ENCODE results near the gene KCNQ1OT1. TPM values are rescaled to one million over a fixed set of nuclear protein-coding genes. Genes with fewer than 3 reads are reported as not detected.

The KCNQ1OT1 gene
- total RNA-seq, 3 donors from 2014 or later: 0.18 to 0.20 (median 0.19) TPM

GRCh38 chr11:2661173-2662023 lies 38.4 kb downstream of the KCNQ1OT1 start:
- H3K9me3 Mint-ChIP-seq: peaks cover 9% of the 10 kb centered on the region
- H3K4me3 Mint-ChIP-seq: no peak overlapping the region
- ATAC-seq (no peak), DNase-seq (no peak)
- H3K36me3 Mint-ChIP-seq (ENCODE audit: insufficient read depth): peaks cover 15% of the 10 kb centered on the region
- H3K4me1 Mint-ChIP-seq (ENCODE audit: low read depth): peaks cover 1% of the 10 kb centered on the region
- H3K27me3 Mint-ChIP-seq (ENCODE audit: low read depth): no peaks in the 10 kb centered on the region

GRCh38 chr11:2660357-2660939 lies 39.3 kb downstream of the KCNQ1OT1 start:
- Mint-ChIP-seq H3K4me1 (ENCODE audit: low read depth) (peaks cover 4% of the 10 kb centered on the region), H3K27me3 (ENCODE audit: low read depth) (no peaks in the 10 kb centered on the region), H3K4me3 (no peak overlapping the region), H3K9me3 (peaks cover 9% of the 10 kb centered on the region), H3K36me3 (ENCODE audit: insufficient read depth) (peaks cover 22% of the 10 kb centered on the region)
- DNase-seq: no peak
- ATAC-seq: no peak

- ATAC-seq: no peak
- Mint-ChIP-seq H3K4me3 (no peak overlapping the region), H3K36me3 (ENCODE audit: insufficient read depth) (peaks cover 25% of the 10 kb centered on the region), H3K27me3 (ENCODE audit: low read depth) (no peaks in the 10 kb centered on the region), H3K9me3 (peaks cover 9% of the 10 kb centered on the region), H3K4me1 (ENCODE audit: low read depth) (peaks cover 4% of the 10 kb centered on the region)
- no peak for DNase-seq
These were observed 42.0 kb downstream of the KCNQ1OT1 start for GRCh38 chr11:2657697-2658284.

DNA sequence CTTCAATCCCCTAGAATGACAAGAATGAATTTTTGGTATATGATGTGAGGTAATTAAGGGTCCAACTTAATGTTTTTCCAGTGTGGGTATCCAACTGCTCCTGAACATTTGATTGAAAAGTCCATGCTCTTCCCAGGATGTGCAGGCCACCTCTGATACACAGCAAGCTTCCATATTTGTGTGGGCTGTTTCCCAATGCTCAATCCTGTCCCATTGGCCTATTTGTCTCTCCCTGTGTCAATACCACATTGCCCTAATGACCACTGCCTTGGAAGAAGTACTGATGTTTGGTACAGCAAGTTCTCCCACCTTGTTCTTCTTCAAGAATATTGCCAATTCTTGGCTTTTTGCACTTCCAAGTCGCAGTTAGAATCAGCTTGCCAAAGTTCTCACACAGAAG lies 42.9 kb downstream of the KCNQ1OT1 start:
- peaks cover 28% of the 10 kb centered on the region for H3K36me3 Mint-ChIP-seq (ENCODE audit: insufficient read depth)

GRCh38 chr11:2655834-2656622 lies 43.8 kb downstream of the KCNQ1OT1 start:
- Mint-ChIP-seq H3K4me3 (no peak overlapping the region), H3K36me3 (ENCODE audit: insufficient read depth) (peaks cover 33% of the 10 kb centered on the region), H3K4me1 (ENCODE audit: low read depth) (peaks cover 4% of the 10 kb centered on the region), H3K27me3 (ENCODE audit: low read depth) (no peaks in the 10 kb centered on the region), H3K9me3 (peaks cover 10% of the 10 kb centered on the region)
- no peak for ATAC-seq
- no peak for DNase-seq

More for the DNA sequence above, 42.9 kb downstream of the KCNQ1OT1 start:
- Mint-ChIP-seq H3K4me3 (no peak overlapping the region), H3K27me3 (ENCODE audit: low read depth) (no peaks in the 10 kb centered on the region), H3K9me3 (peaks cover 9% of the 10 kb centered on the region), H3K4me1 (ENCODE audit: low read depth) (peaks cover 4% of the 10 kb centered on the region)
- DNase-seq (no peak), ATAC-seq (no peak)

GRCh38 chr11:2655016-2655719 lies 44.6 kb downstream of the KCNQ1OT1 start:
- ATAC-seq (no peak), DNase-seq (no peak)
- Mint-ChIP-seq H3K27me3 (ENCODE audit: low read depth) (no peaks in the 10 kb centered on the region), H3K9me3 (peaks cover 17% of the 10 kb centered on the region), H3K4me1 (ENCODE audit: low read depth) (peaks cover 4% of the 10 kb centered on the region), H3K36me3 (ENCODE audit: insufficient read depth) (peaks cover 35% of the 10 kb centered on the region), H3K4me3 (no peak overlapping the region)

GRCh38 chr11:2653930-2654739 lies 45.7 kb downstream of the KCNQ1OT1 start:
- H3K4me3 Mint-ChIP-seq: no peak overlapping the region
- peaks cover 4% of the 10 kb centered on the region for H3K4me1 Mint-ChIP-seq (ENCODE audit: low read depth)
- peaks cover 37% of the 10 kb centered on the region for H3K36me3 Mint-ChIP-seq (ENCODE audit: insufficient read depth)
- ATAC-seq: no peak
- no peaks in the 10 kb centered on the region for H3K27me3 Mint-ChIP-seq (ENCODE audit: low read depth)
- H3K9me3 Mint-ChIP-seq: peaks cover 23% of the 10 kb centered on the region
- DNase-seq: no peak

DNA sequence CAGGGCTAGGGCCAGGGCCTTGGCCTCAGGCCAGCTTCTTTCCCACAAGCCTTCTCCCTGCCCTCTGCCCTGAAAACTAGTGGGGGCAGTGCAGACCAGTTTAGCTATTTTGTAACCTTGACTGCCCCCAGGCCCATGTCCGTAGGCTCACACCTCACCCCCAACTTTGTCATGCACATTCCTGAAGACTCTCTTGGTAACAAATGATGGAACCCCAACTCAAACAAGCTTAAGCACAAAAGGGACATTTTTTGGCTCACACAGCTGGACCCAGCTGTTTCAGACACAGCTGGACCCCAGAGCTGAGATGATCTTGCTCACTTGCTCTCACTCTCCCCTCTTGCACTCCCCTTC lies 46.6 kb downstream of the KCNQ1OT1 start:
- H3K36me3 Mint-ChIP-seq (ENCODE audit: insufficient read depth): peaks cover 33% of the 10 kb centered on the region

GRCh38 chr11:2652333-2653197 lies 47.2 kb downstream of the KCNQ1OT1 start:
- no peak overlapping the region for H3K4me3 Mint-ChIP-seq
- no peaks in the 10 kb centered on the region for H3K27me3 Mint-ChIP-seq (ENCODE audit: low read depth)
- peaks cover 35% of the 10 kb centered on the region for H3K36me3 Mint-ChIP-seq (ENCODE audit: insufficient read depth)
- ATAC-seq (no peak), DNase-seq (no peak)
- peaks cover 31% of the 10 kb centered on the region for H3K9me3 Mint-ChIP-seq
- peaks cover 4% of the 10 kb centered on the region for H3K4me1 Mint-ChIP-seq (ENCODE audit: low read depth)

More for the DNA sequence above, 46.6 kb downstream of the KCNQ1OT1 start:
- peaks cover 4% of the 10 kb centered on the region for H3K4me1 Mint-ChIP-seq (ENCODE audit: low read depth)
- ATAC-seq: no peak
- H3K4me3 Mint-ChIP-seq: no peak overlapping the region
- no peaks in the 10 kb centered on the region for H3K27me3 Mint-ChIP-seq (ENCODE audit: low read depth)
- DNase-seq: no peak
- H3K9me3 Mint-ChIP-seq: peaks cover 27% of the 10 kb centered on the region

- ATAC-seq (no peak), DNase-seq (no peak)
- H3K4me1 Mint-ChIP-seq (ENCODE audit: low read depth): peaks cover 4% of the 10 kb centered on the region
- peaks cover 38% of the 10 kb centered on the region for H3K36me3 Mint-ChIP-seq (ENCODE audit: insufficient read depth)
- no peaks in the 10 kb centered on the region for H3K27me3 Mint-ChIP-seq (ENCODE audit: low read depth)
- H3K4me3 Mint-ChIP-seq: no peak overlapping the region
- peaks cover 37% of the 10 kb centered on the region for H3K9me3 Mint-ChIP-seq
These were observed 47.9 kb downstream of the KCNQ1OT1 start for GRCh38 chr11:2651826-2652271.

- Mint-ChIP-seq H3K4me3 (no peak overlapping the region), H3K27me3 (ENCODE audit: low read depth) (no peaks in the 10 kb centered on the region), H3K4me1 (ENCODE audit: low read depth) (peaks cover 1% of the 10 kb centered on the region), H3K36me3 (ENCODE audit: insufficient read depth) (peaks cover 35% of the 10 kb centered on the region), H3K9me3 (peaks cover 37% of the 10 kb centered on the region)
- DNase-seq: no peak
- ATAC-seq: no peak
These were observed 48.7 kb downstream of the KCNQ1OT1 start for GRCh38 chr11:2651054-2651617.

DNA sequence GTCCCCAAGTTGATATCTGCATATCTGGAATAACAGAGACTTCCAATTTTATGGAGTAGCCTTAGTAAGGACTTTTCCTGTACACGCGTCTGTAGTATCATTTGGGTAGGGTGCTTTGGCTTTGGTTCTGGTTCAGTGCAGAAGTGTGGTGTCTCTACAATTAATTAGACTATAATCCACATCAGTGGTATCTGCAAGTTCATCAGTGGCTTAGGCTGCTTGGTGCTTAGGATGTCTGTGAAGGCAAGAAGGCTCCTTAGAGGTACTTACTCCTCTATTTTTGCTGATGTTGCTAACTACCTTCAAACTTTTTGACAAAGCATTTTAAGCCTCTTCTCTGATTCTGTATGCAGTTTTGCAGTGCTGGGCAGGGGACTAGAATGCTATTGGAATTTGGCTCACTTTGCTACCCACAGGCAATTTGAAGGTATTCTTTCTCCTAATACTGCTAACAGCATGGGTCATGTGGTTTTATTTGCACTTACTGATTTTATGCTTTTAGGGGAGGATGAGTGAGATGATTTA lies 49.4 kb downstream of the KCNQ1OT1 start:
- ATAC-seq (no peak), DNase-seq (no peak)
- no peaks in the 10 kb centered on the region for H3K27me3 Mint-ChIP-seq (ENCODE audit: low read depth)
- H3K4me3 Mint-ChIP-seq: no peak overlapping the region
- H3K9me3 Mint-ChIP-seq: peaks cover 37% of the 10 kb centered on the region
- H3K36me3 Mint-ChIP-seq (ENCODE audit: insufficient read depth): peaks cover 30% of the 10 kb centered on the region
- H3K4me1 Mint-ChIP-seq (ENCODE audit: low read depth): no peaks in the 10 kb centered on the region
